K562 (cell line): ENCODE data around the gene TNFRSF19. TPM values are rescaled to one million over a fixed set of nuclear protein-coding genes. Genes with fewer than 3 reads are reported as not detected.

ENCODE experiments used
- ATAC-seq: fragments of 200-7000 bp; cut with Tn5 transposase; 3 replicates; pipeline ENCODE4 v1.9.1; 2020; ENCODE audit warnings: moderate library complexity
- BruUV-seq: library from RNA; stranded (reverse); fragments of 400-500 nt; replicated peaks from 2 replicates; lab custom pipeline; 2021; lab: Mats Ljungman, UMichigan
- CTCF ChIA-PET: fragments of 300-600 bp; formaldehyde crosslinking; extraction: SDS; loops from one replicate; lab custom pipeline; 2021; ENCODE audit warnings: low intra/inter-chr PET ratio; lab: Yijun Ruan, JAX
- POLR2A ChIA-PET: fragments of 300-600, 350-650 bp; sonication (Branson Sonifier 250); formaldehyde crosslinking; extraction: SDS; loops from one replicate; lab custom pipeline; 2021; ENCODE audit warnings: antibody characterized with exemption, inconsistent platforms; lab: Yijun Ruan, JAX
- DNase-seq, 4 experiments: peaks; one replicate each; pipeline versions ENCODE4 v3.0.0 to v3.0.0-alpha.2; 2011 to 2018; ENCODE audit warnings: low spot score in 3 of 4, mixed read lengths in 3 of 4; ENCODE audit errors: extremely low read depth in 1 of 4
- FAIRE-seq: peaks from 2 replicates; lab custom pipeline; 2011; peaks lifted over from hg19 to GRCh38; lab: Jason Lieb, UNC
- H2AFZ ChIP-seq: 2 replicates; pipeline ENCODE4 v1.6.0; 2011; ENCODE audit warnings: low read depth, low read length, control low read depth, inconsistent platforms
- H3K27ac ChIP-seq: fragments of 200-600 bp; 3 replicates; pipeline ENCODE4 v1.8.0; 2011; ENCODE audit warnings: low read depth, mild to moderate bottlenecking, control low read depth, inconsistent platforms, low read length, moderate library complexity, mixed read lengths; ENCODE audit errors: extremely low read depth
- H3K27me3 ChIP-seq, 2 experiments: fragments of 300-600 bp in 1 of 2; 2 replicates in 1 of 2; 3 replicates in 1 of 2; pipeline versions ENCODE4 v1.6.0 to v1.8.0; 2011; ENCODE audit warnings: inconsistent platforms in 2 of 2, low read length in 2 of 2, mild to moderate bottlenecking in 1 of 2, mixed read lengths in 1 of 2, moderate library complexity in 1 of 2; ENCODE audit not compliant: control insufficient read depth in 2 of 2, insufficient read depth in 2 of 2
- H3K36me3 ChIP-seq: fragments of 300-600 bp; 3 replicates; pipeline ENCODE4 v1.8.0; 2011; ENCODE audit warnings: mild to moderate bottlenecking, low read length, inconsistent platforms; ENCODE audit not compliant: control insufficient read depth, insufficient read depth
- H3K4me1 ChIP-seq, 2 experiments: fragments of 200-600 bp in 1 of 2; replicated peaks in 1 of 2; 2 replicates in 1 of 2; 3 replicates in 1 of 2; pipeline versions ENCODE4 v1.5.1 to v1.8.0; 2011; ENCODE audit warnings: inconsistent platforms in 2 of 2, low read length in 2 of 2, mild to moderate bottlenecking in 1 of 2, mixed read lengths in 1 of 2, moderate library complexity in 1 of 2; ENCODE audit not compliant: control insufficient read depth in 2 of 2, insufficient read depth in 2 of 2
- H3K4me2 ChIP-seq: 2 replicates; pipeline ENCODE4 v1.6.1; 2011; ENCODE audit warnings: low read length, control low read depth, inconsistent platforms, mixed read lengths; ENCODE audit not compliant: insufficient read depth
- H3K4me3 ChIP-seq: fragments of 200-600 bp; sonication (generic), shearing (Covaris generic); 2 replicates; pipeline ENCODE4 v1.5.1; 2016; ENCODE audit warnings: control low read depth, inconsistent platforms
- H3K79me2 ChIP-seq: fragments of 200-600 bp; 3 replicates; pipeline ENCODE4 v1.8.0; 2011; ENCODE audit warnings: low read length, inconsistent platforms; ENCODE audit not compliant: control insufficient read depth, insufficient read depth
- H3K9ac ChIP-seq, 2 experiments: 2 replicates each; pipeline versions ENCODE4 v1.6.0 to v1.6.1; 2011; ENCODE audit warnings: low read depth in 2 of 2, low read length in 2 of 2, control low read depth in 1 of 2, inconsistent platforms in 1 of 2, mild to moderate bottlenecking in 1 of 2, mixed read lengths in 1 of 2; ENCODE audit not compliant: insufficient read depth in 1 of 2
- H3K9me1 ChIP-seq: one replicate; pipeline ENCODE4 v1.6.0; 2011; ENCODE audit warnings: inconsistent platforms, mild to moderate bottlenecking, low read length, moderate library complexity; ENCODE audit not compliant: control insufficient read depth, insufficient read depth
- H3K9me3 ChIP-seq: replicated peaks from 2 replicates; pipeline ENCODE4 v1.5.1; 2011; ENCODE audit warnings: low read depth, low read length, inconsistent platforms; ENCODE audit not compliant: control insufficient read depth, insufficient read depth
- H4K20me1 ChIP-seq: replicated peaks from 2 replicates; pipeline ENCODE4 v1.6.1; 2011; ENCODE audit warnings: low read length, inconsistent platforms, mixed read lengths; ENCODE audit not compliant: control insufficient read depth, insufficient read depth
- KLF16 ChIP-seq: IDR thresholded peaks from 2 replicates; pipeline ENCODE4 v1.6.1; 2016; ENCODE audit warnings: antibody characterized with exemption
- NKRF ChIP-seq: fragments of 450-650 bp; IDR thresholded peaks from 2 replicates; pipeline ENCODE4 v1.6.1; 2016; ENCODE audit warnings: borderline replicate concordance
- RBM15 ChIP-seq: fragments of 200-400 bp; formaldehyde crosslinking; IDR thresholded peaks from 2 replicates; pipeline ENCODE4 v1.6.1; 2018; ENCODE audit warnings: mild to moderate bottlenecking, low read length, moderate library complexity; ENCODE audit not compliant: insufficient read depth
- SOX6 ChIP-seq: fragments of 450-650 bp; IDR thresholded peaks from 2 replicates; pipeline ENCODE4 v1.6.1; 2014; ENCODE audit warnings: mild to moderate bottlenecking
- WGBS: fragments of 100-300 bp; shearing (Covaris generic); methylation state at CpG from one replicate; pipeline ENCODE4 v1.1.6; 2016; ENCODE audit warnings: low coverage, mixed read lengths; ENCODE audit not compliant: insufficient coverage; ENCODE audit errors: missing lambda C conversion rate; 5-methylcytosine and 5-hydroxymethylcytosine counted together
- in situ Hi-C: fragments of 300-500 bp; cut with MboI; formaldehyde crosslinking; loops from 4 replicates; pipeline ENCODE4 v1.15.0; 2018; ENCODE audit warnings: inconsistent platforms, mixed read lengths
- intact Hi-C: fragments of 100-400 bp; cut with micrococcal nuclease; formaldehyde crosslinking; loops from 2 replicates; pipeline ENCODE4 v1.14.2; 2022
- polyA plus RNA-seq, 8 experiments: library from polyadenylated mRNA; depleted of rRNA in 4 of 8; stranded (reverse) in 5 of 8; unstranded in 3 of 8; fragments of >200 nt; fragmentation: Nextera tagmentation in 2 of 8; fragmentation: Illumina TruSeq in 1 of 8; extraction: Ambion mirVana in 2 of 8; extraction: Trizol in 1 of 8; gene quantifications; 2 replicates each; pipeline versions ENCODE4 v1.2.1 to v1.2.3, GENCODE V29; 2011 to 2014; ENCODE audit warnings: inconsistent platforms in 1 of 8, missing spikeins in 1 of 8
- total RNA-seq, 7 experiments: library from RNA; depleted of rRNA in 6 of 7; stranded (reverse); fragments of >200 nt in 6 of 7; fragmentation: Illumina TruSeq in 2 of 7; extraction: Trizol in 2 of 7; gene quantifications; 2 replicates each; pipeline versions ENCODE4 v1.2.1 to v1.2.3, GENCODE V29; 2011 to 2021; ENCODE audit warnings: low replicate concordance in 1 of 7

TNFRSF19 gene
- total and polyA plus RNA-seq, 9 of the 15 experiments (the other 6 are each of a cell fraction or from before 2014, with no cell fraction given) = 0.01 to 0.07 TPM; not detected in 7

- WGBS = 10% methylated on average over 2 of the region's 3 CpGs
- H3K9me3 ChIP-seq = no peaks in the 10 kb centered on the region
- intact Hi-C loops = no loop called here
- no peaks in the 10 kb centered on the region for H4K20me1 ChIP-seq
- no peak overlapping the region for H3K4me3 ChIP-seq
- in situ Hi-C loops = no loop called here
- no peaks in the 10 kb centered on the region for H3K9me1 ChIP-seq
- H3K9ac ChIP-seq = no peak overlapping the region
- H3K27ac ChIP-seq = no peak overlapping the region
- DNase-seq (no peak), FAIRE-seq (no peak), ATAC-seq (no peak)
- no peak overlapping the region for H3K4me2 ChIP-seq
- no peak overlapping the region for H2AFZ ChIP-seq
- POLR2A ChIA-PET = interaction anchor here (0.8 kb wide), 1 partner anchor 104 kb away, joined by 3 read pairs; no protein-coding TSS in a partner anchor
- no peaks in the 10 kb centered on the region for H3K79me2 ChIP-seq
- no TSS peak for BruUV-seq
- TF ChIP-seq NKRF = no peak
- no peak for TF ChIP-seq KLF16
- TF ChIP-seq SOX6 = no peak
- no peak for TF ChIP-seq RBM15
- peaks cover 9 to 12% of the 10 kb centered on the region in 2 experiments for H3K4me1 ChIP-seq
- peaks cover 0 to 11% of the 10 kb centered on the region in 2 experiments; a peak in 2 of 5 replicates for H3K27me3 ChIP-seq
- CTCF ChIA-PET = no interaction called here
- no peaks in the 10 kb centered on the region for H3K36me3 ChIP-seq
Measured at GRCh38 chr13:23574421-23575145, 4.4 kb downstream of the TNFRSF19 start.
